SK-N-SH treated with all-trans-retinoic acid at 6 μM for 48 hours (cell line): ENCODE data around the gene PTPRJ.

ENCODE experiments used
- ATAC-seq: fragments of 200-7000 bp; cut with Tn5 transposase; 3 replicates; pipeline ENCODE4 v1.9.1; 2020; ENCODE audit warnings: mild to moderate bottlenecking, moderate library complexity
- ARNTL ChIP-seq: fragments of 450-650 bp; formaldehyde crosslinking; IDR thresholded peaks from 2 replicates; pipeline ENCODE4 v1.5.0; 2020; ENCODE audit warnings: low read depth, mild to moderate bottlenecking, moderate library complexity, borderline replicate concordance
- BACH2 ChIP-seq: fragments of 250-450 bp; sonication (Bioruptor Pico); IDR thresholded peaks from 2 replicates; pipeline ENCODE4 v1.9.0; 2021; ENCODE audit warnings: mild to moderate bottlenecking, borderline replicate concordance
- CSDC2 ChIP-seq: fragments of 250-450 bp; sonication (Bioruptor Pico); IDR thresholded peaks from 2 replicates; pipeline ENCODE4 v1.5.0; 2020; ENCODE audit warnings: mild to moderate bottlenecking, moderate library complexity
- ESRRG ChIP-seq: fragments of 250-450 bp; sonication (Bioruptor Pico); IDR thresholded peaks from 2 replicates; pipeline ENCODE4 v1.6.1; 2021; ENCODE audit warnings: mild to moderate bottlenecking
- GLIS3 ChIP-seq: fragments of 250-450 bp; sonication (Bioruptor Pico); IDR thresholded peaks from 2 replicates; pipeline ENCODE4 v1.5.0; 2020; ENCODE audit warnings: mild to moderate bottlenecking, moderate library complexity
- ISL1 ChIP-seq: fragments of 250-450 bp; sonication (Bioruptor Pico); IDR thresholded peaks from 2 replicates; pipeline ENCODE4 v2.1.2; 2022; ENCODE audit warnings: mild to moderate bottlenecking, moderate library complexity
- OSR1 ChIP-seq: fragments of 250-450 bp; sonication (Bioruptor Pico); IDR thresholded peaks from 2 replicates; pipeline ENCODE4 v1.8.0; 2022; ENCODE audit warnings: moderate library complexity, mild to moderate bottlenecking, inconsistent platforms
- PPARA ChIP-seq: fragments of 250-450 bp; sonication (Bioruptor Pico); IDR thresholded peaks from 2 replicates; pipeline ENCODE4 v1.5.0; 2020; ENCODE audit warnings: mild to moderate bottlenecking, borderline replicate concordance
- RARB ChIP-seq: fragments of 250-450 bp; sonication (Bioruptor Pico); IDR thresholded peaks from 2 replicates; pipeline ENCODE4 v1.8.0; 2021; ENCODE audit warnings: mild to moderate bottlenecking, moderate library complexity
- SNAI2 ChIP-seq: fragments of 250-450 bp; sonication (Bioruptor Pico); IDR thresholded peaks from 2 replicates; pipeline ENCODE4 v1.5.0; 2020; ENCODE audit warnings: mild to moderate bottlenecking, moderate library complexity
- TCF4 ChIP-seq: fragments of 250-450 bp; sonication (Bioruptor Pico); IDR thresholded peaks from 2 replicates; pipeline ENCODE4 v1.8.0; 2021; ENCODE audit warnings: mild to moderate bottlenecking, moderate library complexity, borderline replicate concordance
- TOX ChIP-seq: fragments of 250-450 bp; sonication (Bioruptor Pico); IDR thresholded peaks from 2 replicates; pipeline ENCODE4 v1.8.0; 2021; ENCODE audit warnings: mild to moderate bottlenecking, moderate library complexity, borderline replicate concordance
- ZC3H10 ChIP-seq: fragments of 250-450 bp; sonication (Bioruptor Pico); IDR thresholded peaks from 2 replicates; pipeline ENCODE4 v1.5.1; 2021; ENCODE audit warnings: mild to moderate bottlenecking, moderate library complexity
- ZFP3 ChIP-seq: fragments of 250-450 bp; sonication (Bioruptor Pico); IDR thresholded peaks from 2 replicates; pipeline ENCODE4 v1.5.0; 2020; ENCODE audit warnings: mild to moderate bottlenecking, moderate library complexity
- ZNF565 ChIP-seq: fragments of 450-650 bp; formaldehyde crosslinking; conservative IDR thresholded peaks from 2 replicates; pipeline ENCODE4 v1.5.0; 2020; ENCODE audit warnings: low read depth, mild to moderate bottlenecking, moderate library complexity
- ZNF70 ChIP-seq: fragments of 450-650 bp; formaldehyde crosslinking; IDR thresholded peaks from 2 replicates; pipeline ENCODE4 v1.5.0; 2020; ENCODE audit warnings: mild to moderate bottlenecking, moderate library complexity
- ZNF8 ChIP-seq: fragments of 450-650 bp; formaldehyde crosslinking; IDR thresholded peaks from 2 replicates; pipeline ENCODE4 v1.5.0; 2020; ENCODE audit warnings: mild to moderate bottlenecking, moderate library complexity
- TF ChIP-seq, protein P1 (sequence below): fragments of 250-450 bp; sonication (Bioruptor Pico); IDR thresholded peaks from 2 replicates; pipeline ENCODE4 v1.5.0; 2020; ENCODE audit warnings: mild to moderate bottlenecking, moderate library complexity
- TF ChIP-seq, protein P2 (sequence below): fragments of 250-450 bp; sonication (Bioruptor Pico); IDR thresholded peaks from 2 replicates; pipeline ENCODE4 v1.8.0; 2020; ENCODE audit warnings: mild to moderate bottlenecking, moderate library complexity, borderline replicate concordance
- TF ChIP-seq, protein P3 (sequence below): fragments of 250-450 bp; sonication (Bioruptor Pico); IDR thresholded peaks from 2 replicates; pipeline ENCODE4 v1.8.0; 2021; ENCODE audit warnings: low read depth, mild to moderate bottlenecking, moderate library complexity, borderline replicate concordance
- TF ChIP-seq, protein P4 (sequence below): fragments of 250-450 bp; sonication (Bioruptor Pico); IDR thresholded peaks from 2 replicates; pipeline ENCODE4 v1.5.1; 2021; ENCODE audit warnings: mild to moderate bottlenecking, moderate library complexity
- TF ChIP-seq, protein P5 (sequence below): fragments of 250-450 bp; sonication (Bioruptor Pico); IDR thresholded peaks from 2 replicates; pipeline ENCODE4 v1.5.1; 2020; ENCODE audit warnings: low read depth, mild to moderate bottlenecking, moderate library complexity

PTPRJ gene

DNA sequence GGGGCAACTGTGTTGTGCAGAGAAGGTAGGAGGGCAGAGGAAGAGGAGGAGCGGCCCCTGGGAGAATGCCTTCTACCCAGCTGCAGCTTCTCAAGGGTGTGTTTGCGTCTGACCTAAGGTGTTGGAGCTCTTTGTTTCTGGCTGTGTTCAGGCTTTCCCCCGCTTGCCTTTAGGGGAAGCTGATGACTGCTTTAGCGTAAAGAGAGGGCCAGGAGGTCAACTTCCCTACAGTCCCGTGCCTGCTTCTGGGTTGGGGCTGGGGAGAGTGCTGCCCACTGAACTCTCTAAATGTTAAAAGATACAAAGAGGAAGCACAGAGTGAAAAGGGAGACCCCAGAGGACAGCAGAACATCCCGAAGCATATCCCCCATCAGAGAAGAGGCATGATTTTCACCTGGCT lies 99.2 kb downstream of the PTPRJ start (continued):
- TF ChIP-seq ZNF8 (CRISPR knock-in tag) (no peak), OSR1 (CRISPR knock-in tag) (no peak)

DNA sequence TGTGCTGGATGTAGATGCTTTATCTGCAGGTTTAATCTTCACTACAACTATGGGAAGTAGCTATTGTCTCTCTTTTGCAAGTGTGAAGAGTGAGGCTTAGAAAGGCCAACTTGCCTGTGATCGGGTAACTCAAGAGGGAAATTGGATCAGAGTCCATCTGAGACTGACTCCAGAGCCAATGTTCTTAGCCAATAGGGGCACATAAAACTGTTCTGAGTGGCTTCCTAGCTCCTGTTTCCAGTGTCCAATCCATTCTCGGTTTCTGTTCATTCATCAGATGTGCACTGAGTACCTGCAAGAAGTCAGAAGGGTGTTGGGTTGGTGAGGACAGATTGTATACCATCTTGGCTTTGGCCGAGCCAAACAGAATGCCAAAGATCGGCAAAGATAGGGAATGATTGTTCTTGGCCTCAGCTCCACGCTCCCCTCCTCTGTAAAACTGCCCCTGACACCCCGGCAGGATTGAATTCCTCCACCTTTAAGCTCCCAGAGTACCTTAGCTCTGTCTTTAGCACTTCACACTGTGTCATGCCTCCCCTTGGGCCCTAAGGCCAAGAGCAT lies 100.0 kb downstream of the PTPRJ start:
- ATAC-seq = peak; percentile 13; the same call in 1 of the 3 replicates
- TF ChIP-seq BACH2 (CRISPR knock-in tag) = no peak

DNA sequence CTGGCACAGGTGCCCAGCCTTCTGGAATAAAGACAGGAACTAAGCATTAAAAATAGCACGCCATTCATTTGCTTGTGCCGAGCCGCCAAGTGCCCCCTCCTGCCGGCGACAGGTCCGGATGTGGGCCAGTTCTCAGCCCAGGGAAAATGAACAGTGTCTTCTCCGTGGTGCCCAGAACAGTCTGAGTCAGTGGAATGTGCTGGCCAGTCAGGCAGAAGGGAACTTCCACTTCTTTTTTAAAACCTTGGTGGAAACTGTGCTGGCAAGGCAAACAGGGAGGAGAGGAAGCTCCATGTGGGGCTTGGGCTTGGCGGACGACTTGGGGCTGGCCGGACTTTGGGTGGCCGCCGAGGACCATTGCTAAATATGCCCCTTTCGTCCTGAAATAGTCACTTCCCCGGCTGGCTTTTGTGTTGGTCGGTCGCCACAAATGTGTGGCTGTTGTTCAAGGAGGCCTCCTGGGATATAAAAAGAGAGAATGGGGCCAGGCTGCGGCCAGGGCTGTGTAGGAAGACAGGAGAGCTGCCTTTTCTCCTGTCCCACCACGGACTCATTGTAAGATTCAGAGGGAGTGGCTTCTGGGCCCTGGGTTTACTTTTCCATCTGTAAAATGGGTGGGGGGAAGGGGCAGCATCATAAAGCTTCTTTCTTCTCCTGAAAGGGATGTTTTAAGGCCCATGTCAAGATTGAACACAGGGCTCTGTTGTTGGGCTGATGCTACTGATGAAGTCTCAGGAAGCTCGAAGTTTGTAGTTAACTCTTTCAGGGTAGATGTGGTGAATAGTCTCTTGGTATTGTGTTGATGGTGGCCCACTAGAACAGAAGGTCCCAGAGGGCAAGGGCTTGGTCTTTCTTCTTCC lies 101.0 kb downstream of the PTPRJ start:
- peak; percentile 95 for ATAC-seq
- TF ChIP-seq, protein P1, sequence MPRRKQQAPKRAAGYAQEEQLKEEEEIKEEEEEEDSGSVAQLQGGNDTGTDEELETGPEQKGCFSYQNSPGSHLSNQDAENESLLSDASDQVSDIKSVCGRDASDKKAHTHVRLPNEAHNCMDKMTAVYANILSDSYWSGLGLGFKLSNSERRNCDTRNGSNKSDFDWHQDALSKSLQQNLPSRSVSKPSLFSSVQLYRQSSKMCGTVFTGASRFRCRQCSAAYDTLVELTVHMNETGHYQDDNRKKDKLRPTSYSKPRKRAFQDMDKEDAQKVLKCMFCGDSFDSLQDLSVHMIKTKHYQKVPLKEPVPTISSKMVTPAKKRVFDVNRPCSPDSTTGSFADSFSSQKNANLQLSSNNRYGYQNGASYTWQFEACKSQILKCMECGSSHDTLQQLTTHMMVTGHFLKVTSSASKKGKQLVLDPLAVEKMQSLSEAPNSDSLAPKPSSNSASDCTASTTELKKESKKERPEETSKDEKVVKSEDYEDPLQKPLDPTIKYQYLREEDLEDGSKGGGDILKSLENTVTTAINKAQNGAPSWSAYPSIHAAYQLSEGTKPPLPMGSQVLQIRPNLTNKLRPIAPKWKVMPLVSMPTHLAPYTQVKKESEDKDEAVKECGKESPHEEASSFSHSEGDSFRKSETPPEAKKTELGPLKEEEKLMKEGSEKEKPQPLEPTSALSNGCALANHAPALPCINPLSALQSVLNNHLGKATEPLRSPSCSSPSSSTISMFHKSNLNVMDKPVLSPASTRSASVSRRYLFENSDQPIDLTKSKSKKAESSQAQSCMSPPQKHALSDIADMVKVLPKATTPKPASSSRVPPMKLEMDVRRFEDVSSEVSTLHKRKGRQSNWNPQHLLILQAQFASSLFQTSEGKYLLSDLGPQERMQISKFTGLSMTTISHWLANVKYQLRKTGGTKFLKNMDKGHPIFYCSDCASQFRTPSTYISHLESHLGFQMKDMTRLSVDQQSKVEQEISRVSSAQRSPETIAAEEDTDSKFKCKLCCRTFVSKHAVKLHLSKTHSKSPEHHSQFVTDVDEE (CRISPR knock-in tag) = no peak
- TF ChIP-seq CSDC2 (CRISPR knock-in tag) = no peak
- TF ChIP-seq ZFP3 (CRISPR knock-in tag) = no peak
- TF ChIP-seq ZNF565 (CRISPR knock-in tag) = no peak
- no peak for TF ChIP-seq PPARA (CRISPR knock-in tag)
- TF ChIP-seq BACH2 (CRISPR knock-in tag) = no peak
- TF ChIP-seq, protein P2, sequence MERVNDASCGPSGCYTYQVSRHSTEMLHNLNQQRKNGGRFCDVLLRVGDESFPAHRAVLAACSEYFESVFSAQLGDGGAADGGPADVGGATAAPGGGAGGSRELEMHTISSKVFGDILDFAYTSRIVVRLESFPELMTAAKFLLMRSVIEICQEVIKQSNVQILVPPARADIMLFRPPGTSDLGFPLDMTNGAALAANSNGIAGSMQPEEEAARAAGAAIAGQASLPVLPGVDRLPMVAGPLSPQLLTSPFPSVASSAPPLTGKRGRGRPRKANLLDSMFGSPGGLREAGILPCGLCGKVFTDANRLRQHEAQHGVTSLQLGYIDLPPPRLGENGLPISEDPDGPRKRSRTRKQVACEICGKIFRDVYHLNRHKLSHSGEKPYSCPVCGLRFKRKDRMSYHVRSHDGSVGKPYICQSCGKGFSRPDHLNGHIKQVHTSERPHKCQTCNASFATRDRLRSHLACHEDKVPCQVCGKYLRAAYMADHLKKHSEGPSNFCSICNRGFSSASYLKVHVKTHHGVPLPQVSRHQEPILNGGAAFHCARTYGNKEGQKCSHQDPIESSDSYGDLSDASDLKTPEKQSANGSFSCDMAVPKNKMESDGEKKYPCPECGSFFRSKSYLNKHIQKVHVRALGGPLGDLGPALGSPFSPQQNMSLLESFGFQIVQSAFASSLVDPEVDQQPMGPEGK (CRISPR knock-in tag) = no peak
- TF ChIP-seq TOX (CRISPR knock-in tag) = no peak
- TF ChIP-seq, protein P3, sequence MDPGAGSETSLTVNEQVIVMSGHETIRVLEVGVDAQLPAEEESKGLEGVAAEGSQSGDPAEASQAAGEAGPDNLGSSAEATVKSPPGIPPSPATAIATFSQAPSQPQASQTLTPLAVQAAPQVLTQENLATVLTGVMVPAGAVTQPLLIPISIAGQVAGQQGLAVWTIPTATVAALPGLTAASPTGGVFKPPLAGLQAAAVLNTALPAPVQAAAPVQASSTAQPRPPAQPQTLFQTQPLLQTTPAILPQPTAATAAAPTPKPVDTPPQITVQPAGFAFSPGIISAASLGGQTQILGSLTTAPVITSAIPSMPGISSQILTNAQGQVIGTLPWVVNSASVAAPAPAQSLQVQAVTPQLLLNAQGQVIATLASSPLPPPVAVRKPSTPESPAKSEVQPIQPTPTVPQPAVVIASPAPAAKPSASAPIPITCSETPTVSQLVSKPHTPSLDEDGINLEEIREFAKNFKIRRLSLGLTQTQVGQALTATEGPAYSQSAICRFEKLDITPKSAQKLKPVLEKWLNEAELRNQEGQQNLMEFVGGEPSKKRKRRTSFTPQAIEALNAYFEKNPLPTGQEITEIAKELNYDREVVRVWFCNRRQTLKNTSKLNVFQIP = no peak
- TF ChIP-seq ESRRG (CRISPR knock-in tag) = no peak
- TF ChIP-seq ISL1 (CRISPR knock-in tag) = no peak
- no peak for TF ChIP-seq SNAI2
- TF ChIP-seq ZNF8 (CRISPR knock-in tag) = no peak
- TF ChIP-seq GLIS3 (CRISPR knock-in tag) = no peak
- TF ChIP-seq ZNF70 = no peak
- TF ChIP-seq TCF4 (CRISPR knock-in tag) = no peak
- TF ChIP-seq, protein P4, sequence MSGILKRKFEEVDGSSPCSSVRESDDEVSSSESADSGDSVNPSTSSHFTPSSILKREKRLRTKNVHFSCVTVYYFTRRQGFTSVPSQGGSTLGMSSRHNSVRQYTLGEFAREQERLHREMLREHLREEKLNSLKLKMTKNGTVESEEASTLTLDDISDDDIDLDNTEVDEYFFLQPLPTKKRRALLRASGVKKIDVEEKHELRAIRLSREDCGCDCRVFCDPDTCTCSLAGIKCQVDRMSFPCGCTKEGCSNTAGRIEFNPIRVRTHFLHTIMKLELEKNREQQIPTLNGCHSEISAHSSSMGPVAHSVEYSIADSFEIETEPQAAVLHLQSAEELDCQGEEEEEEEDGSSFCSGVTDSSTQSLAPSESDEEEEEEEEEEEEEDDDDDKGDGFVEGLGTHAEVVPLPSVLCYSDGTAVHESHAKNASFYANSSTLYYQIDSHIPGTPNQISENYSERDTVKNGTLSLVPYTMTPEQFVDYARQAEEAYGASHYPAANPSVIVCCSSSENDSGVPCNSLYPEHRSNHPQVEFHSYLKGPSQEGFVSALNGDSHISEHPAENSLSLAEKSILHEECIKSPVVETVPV (CRISPR knock-in tag) = no peak
- TF ChIP-seq ARNTL (CRISPR knock-in tag) = no peak
- no peak for TF ChIP-seq OSR1 (CRISPR knock-in tag)
- TF ChIP-seq, all 23 proteins: peak for 0

DNA sequence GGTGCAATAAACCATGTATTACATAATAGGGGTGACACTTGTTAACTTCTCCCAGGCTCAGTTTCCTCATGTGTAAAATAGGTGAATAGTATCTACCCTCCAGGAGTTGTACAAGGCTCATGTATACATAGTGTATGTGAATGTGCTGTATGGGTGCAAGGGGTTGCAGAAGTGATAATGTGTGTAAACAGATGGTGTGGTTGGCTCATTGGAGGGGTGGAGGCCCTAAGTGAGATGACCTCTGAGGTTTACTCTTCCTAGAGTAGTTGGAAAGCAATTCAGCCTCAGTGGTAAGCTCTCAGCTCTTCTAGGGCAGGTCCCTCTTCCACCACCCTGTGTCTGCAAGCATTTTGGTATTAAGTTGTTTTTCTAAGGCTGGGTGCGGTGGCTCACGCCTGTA lies 102.4 kb downstream of the PTPRJ start:
- ATAC-seq = no peak
- TF ChIP-seq ZNF8 (CRISPR knock-in tag) = no peak
- TF ChIP-seq ZC3H10 (CRISPR knock-in tag) = no peak
- TF ChIP-seq ISL1 (CRISPR knock-in tag) = no peak
- no peak for TF ChIP-seq OSR1 (CRISPR knock-in tag)
- TF ChIP-seq CSDC2 (CRISPR knock-in tag) = no peak
- TF ChIP-seq BACH2 (CRISPR knock-in tag) = no peak
- TF ChIP-seq ESRRG (CRISPR knock-in tag) = no peak
- no peak for TF ChIP-seq TCF4 (CRISPR knock-in tag)
- TF ChIP-seq PPARA (CRISPR knock-in tag) = no peak
- TF ChIP-seq ARNTL (CRISPR knock-in tag) = no peak
- no peak for TF ChIP-seq SNAI2
- TF ChIP-seq ZNF565 (CRISPR knock-in tag) = no peak
- no peak for TF ChIP-seq RARB (CRISPR knock-in tag)
- TF ChIP-seq, protein P5, sequence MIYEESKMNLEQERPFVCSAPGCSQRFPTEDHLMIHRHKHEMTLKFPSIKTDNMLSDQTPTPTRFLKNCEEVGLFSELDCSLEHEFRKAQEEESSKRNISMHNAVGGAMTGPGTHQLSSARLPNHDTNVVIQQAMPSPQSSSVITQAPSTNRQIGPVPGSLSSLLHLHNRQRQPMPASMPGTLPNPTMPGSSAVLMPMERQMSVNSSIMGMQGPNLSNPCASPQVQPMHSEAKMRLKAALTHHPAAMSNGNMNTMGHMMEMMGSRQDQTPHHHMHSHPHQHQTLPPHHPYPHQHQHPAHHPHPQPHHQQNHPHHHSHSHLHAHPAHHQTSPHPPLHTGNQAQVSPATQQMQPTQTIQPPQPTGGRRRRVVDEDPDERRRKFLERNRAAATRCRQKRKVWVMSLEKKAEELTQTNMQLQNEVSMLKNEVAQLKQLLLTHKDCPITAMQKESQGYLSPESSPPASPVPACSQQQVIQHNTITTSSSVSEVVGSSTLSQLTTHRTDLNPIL (CRISPR knock-in tag) = no peak
- TF ChIP-seq, protein P3 = no peak
